ENCODE measurements around the gene MFAP4.

DNA sequence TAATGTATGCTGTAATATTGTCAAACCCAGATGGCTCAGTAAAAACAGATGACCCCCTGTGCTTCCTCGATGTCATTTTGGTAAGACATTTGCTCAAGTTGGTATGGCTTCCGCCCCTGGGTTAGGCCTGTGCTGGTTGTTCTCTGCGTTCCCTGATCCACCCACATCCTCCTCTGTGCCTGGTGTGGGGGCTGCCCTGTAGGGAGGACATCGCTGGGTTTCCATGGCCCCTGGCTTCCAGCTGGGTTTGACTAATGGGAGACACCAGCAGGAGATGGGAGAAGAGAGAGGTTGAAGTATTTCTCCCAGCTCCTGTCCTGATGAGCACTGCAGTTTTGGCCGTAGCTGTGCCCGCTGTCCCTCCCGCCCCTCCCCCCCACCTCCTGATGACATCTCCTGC lies 4.4 kb upstream of the MFAP4 start:
- TF ChIP-seq EZH2phosphoT487 (IDR thresholded peaks at IDR 0.05; ENCODE audit: low read length) (no peak), EZH2 (optimal IDR thresholded peaks at IDR 0.05; ENCODE audit: low read depth, low read length) (no peak)
- TF ChIP-seq, protein P1, sequence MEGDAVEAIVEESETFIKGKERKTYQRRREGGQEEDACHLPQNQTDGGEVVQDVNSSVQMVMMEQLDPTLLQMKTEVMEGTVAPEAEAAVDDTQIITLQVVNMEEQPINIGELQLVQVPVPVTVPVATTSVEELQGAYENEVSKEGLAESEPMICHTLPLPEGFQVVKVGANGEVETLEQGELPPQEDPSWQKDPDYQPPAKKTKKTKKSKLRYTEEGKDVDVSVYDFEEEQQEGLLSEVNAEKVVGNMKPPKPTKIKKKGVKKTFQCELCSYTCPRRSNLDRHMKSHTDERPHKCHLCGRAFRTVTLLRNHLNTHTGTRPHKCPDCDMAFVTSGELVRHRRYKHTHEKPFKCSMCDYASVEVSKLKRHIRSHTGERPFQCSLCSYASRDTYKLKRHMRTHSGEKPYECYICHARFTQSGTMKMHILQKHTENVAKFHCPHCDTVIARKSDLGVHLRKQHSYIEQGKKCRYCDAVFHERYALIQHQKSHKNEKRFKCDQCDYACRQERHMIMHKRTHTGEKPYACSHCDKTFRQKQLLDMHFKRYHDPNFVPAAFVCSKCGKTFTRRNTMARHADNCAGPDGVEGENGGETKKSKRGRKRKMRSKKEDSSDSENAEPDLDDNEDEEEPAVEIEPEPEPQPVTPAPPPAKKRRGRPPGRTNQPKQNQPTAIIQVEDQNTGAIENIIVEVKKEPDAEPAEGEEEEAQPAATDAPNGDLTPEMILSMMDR (IDR thresholded peaks at IDR 0.05; ENCODE audit: low read length) = no peak
